ENCODE measurements around the gene PARVB. TPM values are rescaled to one million over a fixed set of nuclear protein-coding genes. Genes with fewer than 3 reads are reported as not detected.

PARVB gene
- total and polyA plus RNA-seq, 10 of the 15 experiments (the other 5 are each of a cell fraction or from before 2014, with no cell fraction given): 5.2 to 264 (median 76.0) TPM

DNA sequence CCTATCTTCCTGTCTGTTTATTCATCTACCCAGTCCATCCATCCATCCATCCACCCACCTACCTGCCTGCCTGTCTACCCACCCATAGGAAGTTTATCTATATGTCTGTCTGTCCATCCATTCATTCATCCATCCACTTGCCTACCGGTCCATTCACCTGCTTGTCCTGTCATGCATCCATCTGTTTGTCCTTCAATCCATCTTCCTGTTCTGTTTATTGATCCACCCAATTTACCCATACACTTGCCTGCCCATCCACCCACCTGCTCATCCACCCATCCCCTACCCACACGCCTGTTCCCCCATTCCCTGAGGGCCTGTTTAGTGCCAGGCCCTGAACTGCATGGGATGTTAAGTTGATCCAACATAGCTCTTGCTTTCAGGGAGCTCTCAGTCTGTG is 175.1 kb downstream of the PARVB start:
- Histone ChIP-seq H3K4me1 (ENCODE audit: control insufficient read depth, insufficient read depth, low read length) (peaks cover 12% of the 10 kb centered on the region), H3K4me3 (no peak overlapping the region), H2AFZ (ENCODE audit: control insufficient read depth, low read depth, low read length) (no peak overlapping the region), H4K20me1 (ENCODE audit: control insufficient read depth, insufficient read depth) (no peaks in the 10 kb centered on the region), H3K27me3 (replicated peaks in 1 of 2; ENCODE audit: control insufficient read depth in 2 of 2, insufficient read depth in 2 of 2, low read length in 1 of 2) (no peaks in the 10 kb centered on the region), H3K36me3 (ENCODE audit: control insufficient read depth in 2 of 2, insufficient read depth in 2 of 2, low read length in 1 of 2) (0 out of 4 replicates have a peak, but pooled peaks cover 0 to 2% of the 10 kb centered on the region in 2 experiments), H3K27ac (ENCODE audit: control insufficient read depth, insufficient read depth) (no peak overlapping the region), H3K79me2 (ENCODE audit: control insufficient read depth, insufficient read depth, low read length) (no peaks in the 10 kb centered on the region), H3K9me3 (replicated peaks; ENCODE audit: control insufficient read depth, insufficient read depth, low read length) (no peaks in the 10 kb centered on the region), H3K9ac (ENCODE audit: control insufficient read depth, insufficient read depth, low read length) (no peak overlapping the region), H3K4me2 (ENCODE audit: control insufficient read depth, insufficient read depth) (no peak overlapping the region)
- ATAC-seq: no peak
- BruUV-seq (replicated peaks): no TSS peak
- intact Hi-C loops (cut with micrococcal nuclease; ENCODE audit: unreplicated experiment) (no loop called here), in situ Hi-C loops (cut with MboI) (no loop called here)
- ChIA-PET POLR2A (no interaction called here), RAD21 (ENCODE audit: unreplicated experiment) (no interaction called here), CTCF (no interaction called here), SMC1A (ENCODE audit: uncharacterized antibody, unreplicated experiment) (no interaction called here)
- no peak for FAIRE-seq
- 50% methylated on average over 2 of the region's 2 CpGs for WGBS (ENCODE audit: insufficient coverage, insufficient replicate concordance, low lambda C conversion rate, missing lambda C conversion rate)
- DNase-seq (ENCODE audit: low read depth, low spot score): no peak
- TF ChIP-seq, protein P1, sequence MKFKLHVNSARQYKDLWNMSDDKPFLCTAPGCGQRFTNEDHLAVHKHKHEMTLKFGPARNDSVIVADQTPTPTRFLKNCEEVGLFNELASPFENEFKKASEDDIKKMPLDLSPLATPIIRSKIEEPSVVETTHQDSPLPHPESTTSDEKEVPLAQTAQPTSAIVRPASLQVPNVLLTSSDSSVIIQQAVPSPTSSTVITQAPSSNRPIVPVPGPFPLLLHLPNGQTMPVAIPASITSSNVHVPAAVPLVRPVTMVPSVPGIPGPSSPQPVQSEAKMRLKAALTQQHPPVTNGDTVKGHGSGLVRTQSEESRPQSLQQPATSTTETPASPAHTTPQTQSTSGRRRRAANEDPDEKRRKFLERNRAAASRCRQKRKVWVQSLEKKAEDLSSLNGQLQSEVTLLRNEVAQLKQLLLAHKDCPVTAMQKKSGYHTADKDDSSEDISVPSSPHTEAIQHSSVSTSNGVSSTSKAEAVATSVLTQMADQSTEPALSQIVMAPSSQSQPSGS (IDR thresholded peaks at IDR 0.05; ENCODE audit: low read length): no peak
- TF ChIP-seq, protein P2, sequence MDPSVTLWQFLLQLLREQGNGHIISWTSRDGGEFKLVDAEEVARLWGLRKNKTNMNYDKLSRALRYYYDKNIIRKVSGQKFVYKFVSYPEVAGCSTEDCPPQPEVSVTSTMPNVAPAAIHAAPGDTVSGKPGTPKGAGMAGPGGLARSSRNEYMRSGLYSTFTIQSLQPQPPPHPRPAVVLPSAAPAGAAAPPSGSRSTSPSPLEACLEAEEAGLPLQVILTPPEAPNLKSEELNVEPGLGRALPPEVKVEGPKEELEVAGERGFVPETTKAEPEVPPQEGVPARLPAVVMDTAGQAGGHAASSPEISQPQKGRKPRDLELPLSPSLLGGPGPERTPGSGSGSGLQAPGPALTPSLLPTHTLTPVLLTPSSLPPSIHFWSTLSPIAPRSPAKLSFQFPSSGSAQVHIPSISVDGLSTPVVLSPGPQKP (IDR thresholded peaks at IDR 0.05; ENCODE audit: low read depth, low read length): no peak
- TF ChIP-seq, protein P3, sequence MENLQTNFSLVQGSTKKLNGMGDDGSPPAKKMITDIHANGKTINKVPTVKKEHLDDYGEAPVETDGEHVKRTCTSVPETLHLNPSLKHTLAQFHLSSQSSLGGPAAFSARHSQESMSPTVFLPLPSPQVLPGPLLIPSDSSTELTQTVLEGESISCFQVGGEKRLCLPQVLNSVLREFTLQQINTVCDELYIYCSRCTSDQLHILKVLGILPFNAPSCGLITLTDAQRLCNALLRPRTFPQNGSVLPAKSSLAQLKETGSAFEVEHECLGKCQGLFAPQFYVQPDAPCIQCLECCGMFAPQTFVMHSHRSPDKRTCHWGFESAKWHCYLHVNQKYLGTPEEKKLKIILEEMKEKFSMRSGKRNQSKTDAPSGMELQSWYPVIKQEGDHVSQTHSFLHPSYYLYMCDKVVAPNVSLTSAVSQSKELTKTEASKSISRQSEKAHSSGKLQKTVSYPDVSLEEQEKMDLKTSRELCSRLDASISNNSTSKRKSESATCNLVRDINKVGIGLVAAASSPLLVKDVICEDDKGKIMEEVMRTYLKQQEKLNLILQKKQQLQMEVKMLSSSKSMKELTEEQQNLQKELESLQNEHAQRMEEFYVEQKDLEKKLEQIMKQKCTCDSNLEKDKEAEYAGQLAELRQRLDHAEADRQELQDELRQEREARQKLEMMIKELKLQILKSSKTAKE (IDR thresholded peaks at IDR 0.05; ENCODE audit: low read depth, poor library complexity, severe bottlenecking): no peak
- no peak for TF ChIP-seq PAX8 (IDR thresholded peaks at IDR 0.05)
- TF ChIP-seq ZNF217 (IDR thresholded peaks at IDR 0.05): no peak
- no peak for TF ChIP-seq RAD21 (IDR thresholded peaks at IDR 0.05; ENCODE audit: insufficient read depth, low read depth, low read length)
- no peak for TF ChIP-seq MTA3 (IDR thresholded peaks at IDR 0.05; ENCODE audit: borderline replicate concordance, low read length)
- TF ChIP-seq CHD4 (IDR thresholded peaks at IDR 0.05): no peak
- TF ChIP-seq POLR2A (IDR thresholded peaks at IDR 0.05; ENCODE audit: low read depth, low read length): no peak
- TF ChIP-seq, protein P4, sequence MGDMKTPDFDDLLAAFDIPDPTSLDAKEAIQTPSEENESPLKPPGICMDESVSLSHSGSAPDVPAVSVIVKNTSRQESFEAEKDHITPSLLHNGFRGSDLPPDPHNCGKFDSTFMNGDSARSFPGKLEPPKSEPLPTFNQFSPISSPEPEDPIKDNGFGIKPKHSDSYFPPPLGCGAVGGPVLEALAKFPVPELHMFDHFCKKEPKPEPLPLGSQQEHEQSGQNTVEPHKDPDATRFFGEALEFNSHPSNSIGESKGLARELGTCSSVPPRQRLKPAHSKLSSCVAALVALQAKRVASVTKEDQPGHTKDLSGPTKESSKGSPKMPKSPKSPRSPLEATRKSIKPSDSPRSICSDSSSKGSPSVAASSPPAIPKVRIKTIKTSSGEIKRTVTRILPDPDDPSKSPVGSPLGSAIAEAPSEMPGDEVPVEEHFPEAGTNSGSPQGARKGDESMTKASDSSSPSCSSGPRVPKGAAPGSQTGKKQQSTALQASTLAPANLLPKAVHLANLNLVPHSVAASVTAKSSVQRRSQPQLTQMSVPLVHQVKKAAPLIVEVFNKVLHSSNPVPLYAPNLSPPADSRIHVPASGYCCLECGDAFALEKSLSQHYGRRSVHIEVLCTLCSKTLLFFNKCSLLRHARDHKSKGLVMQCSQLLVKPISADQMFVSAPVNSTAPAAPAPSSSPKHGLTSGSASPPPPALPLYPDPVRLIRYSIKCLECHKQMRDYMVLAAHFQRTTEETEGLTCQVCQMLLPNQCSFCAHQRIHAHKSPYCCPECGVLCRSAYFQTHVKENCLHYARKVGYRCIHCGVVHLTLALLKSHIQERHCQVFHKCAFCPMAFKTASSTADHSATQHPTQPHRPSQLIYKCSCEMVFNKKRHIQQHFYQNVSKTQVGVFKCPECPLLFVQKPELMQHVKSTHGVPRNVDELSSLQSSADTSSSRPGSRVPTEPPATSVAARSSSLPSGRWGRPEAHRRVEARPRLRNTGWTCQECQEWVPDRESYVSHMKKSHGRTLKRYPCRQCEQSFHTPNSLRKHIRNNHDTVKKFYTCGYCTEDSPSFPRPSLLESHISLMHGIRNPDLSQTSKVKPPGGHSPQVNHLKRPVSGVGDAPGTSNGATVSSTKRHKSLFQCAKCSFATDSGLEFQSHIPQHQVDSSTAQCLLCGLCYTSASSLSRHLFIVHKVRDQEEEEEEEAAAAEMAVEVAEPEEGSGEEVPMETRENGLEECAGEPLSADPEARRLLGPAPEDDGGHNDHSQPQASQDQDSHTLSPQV (IDR thresholded peaks at IDR 0.05): no peak

Data from GM12878 (cell line).